Keratinocyte (primary cell): ENCODE measurements around the gene SDC3. TPM values are rescaled to one million over a fixed set of nuclear protein-coding genes. Genes with fewer than 3 reads are reported as not detected.

Experiments used
- DNase-seq: peaks from one replicate; pipeline ENCODE4 v3.0.0-alpha.2; 2011; ENCODE audit warnings: low read depth, missing footprints, low spot score
- FAIRE-seq: peaks from 2 replicates; lab custom pipeline; 2011; peaks lifted over from hg19 to GRCh38; lab: Jason Lieb, UNC
- H2AFZ ChIP-seq: 2 replicates; pipeline ENCODE4 v1.6.0; 2012; ENCODE audit warnings: low read length, control low read depth, inconsistent platforms; ENCODE audit not compliant: control insufficient read depth
- H3K27ac ChIP-seq: 2 replicates; pipeline ENCODE4 v1.5.1; 2011; ENCODE audit warnings: low read length; ENCODE audit not compliant: control insufficient read depth, insufficient read depth
- H3K27me3 ChIP-seq: 3 replicates; pipeline ENCODE4 v1.6.0; 2011; ENCODE audit warnings: low read length; ENCODE audit not compliant: control insufficient read depth, insufficient read depth; ENCODE audit errors: extremely low read depth
- H3K36me3 ChIP-seq, 2 experiments: 2 replicates in 1 of 2; 3 replicates in 1 of 2; pipeline ENCODE4 v1.5.1; 2011; ENCODE audit warnings: low read length in 2 of 2, mild to moderate bottlenecking in 1 of 2; ENCODE audit not compliant: control insufficient read depth in 2 of 2, insufficient read depth in 2 of 2; ENCODE audit errors: extremely low read depth in 1 of 2
- H3K4me1 ChIP-seq: 3 replicates; pipeline ENCODE4 v1.5.1; 2011; ENCODE audit warnings: low read length; ENCODE audit not compliant: control insufficient read depth, insufficient read depth; ENCODE audit errors: extremely low read depth
- H3K4me2 ChIP-seq: 3 replicates; pipeline ENCODE4 v1.6.0; 2011; ENCODE audit warnings: low read depth, low read length; ENCODE audit not compliant: control insufficient read depth, insufficient read depth; ENCODE audit errors: extremely low read depth
- H3K4me3 ChIP-seq, 3 experiments: fragments of 200-600 bp in 1 of 3; sonication (generic) in 1 of 3; 2 replicates in 2 of 3; 3 replicates in 1 of 3; pipeline ENCODE4 v1.5.1; 2011 to 2016; ENCODE audit warnings: low read length in 3 of 3, mild to moderate bottlenecking in 3 of 3, control low read depth in 2 of 3, inconsistent platforms in 1 of 3, low read depth in 1 of 3, mixed read lengths in 1 of 3, mixed run types in 1 of 3, moderate library complexity in 1 of 3; ENCODE audit not compliant: control insufficient read depth in 2 of 3, insufficient read depth in 2 of 3; ENCODE audit errors: extremely low read depth in 1 of 3
- H3K79me2 ChIP-seq: 2 replicates; pipeline ENCODE4 v1.6.0; 2012; ENCODE audit warnings: low read length; ENCODE audit not compliant: control insufficient read depth, insufficient read depth
- H3K9ac ChIP-seq: 3 replicates; pipeline ENCODE4 v1.6.0; 2011; ENCODE audit warnings: low read length; ENCODE audit not compliant: control insufficient read depth, insufficient read depth; ENCODE audit errors: extremely low read depth
- H3K9me1 ChIP-seq: 3 replicates; pipeline ENCODE4 v1.6.0; 2011; ENCODE audit warnings: low read length; ENCODE audit not compliant: control insufficient read depth, insufficient read depth; ENCODE audit errors: extremely low read depth
- H3K9me3 ChIP-seq: 2 replicates; pipeline ENCODE4 v1.5.1; 2012; ENCODE audit warnings: low read depth, low read length; ENCODE audit not compliant: control insufficient read depth
- H4K20me1 ChIP-seq: 3 replicates; pipeline ENCODE4 v1.6.0; 2011; ENCODE audit warnings: low read length; ENCODE audit not compliant: control insufficient read depth, insufficient read depth; ENCODE audit errors: extremely low read depth
- CTCF ChIP-seq, 3 experiments: IDR thresholded peaks in 1 of 3; conservative IDR thresholded peaks in 1 of 3; optimal IDR thresholded peaks in 1 of 3; 2 replicates in 2 of 3; 3 replicates in 1 of 3; pipeline versions ENCODE3 to v1.5.1; 2011; ENCODE audit warnings: low read length in 3 of 3, mild to moderate bottlenecking in 3 of 3, moderate library complexity in 2 of 3, control low read depth in 1 of 3, inconsistent platforms in 1 of 3; ENCODE audit not compliant: insufficient read depth in 2 of 3; ENCODE audit errors: extremely low read depth in 1 of 3
- EZH2 ChIP-seq: IDR thresholded peaks from one replicate; pipeline ENCODE4 v1.6.1; 2012; ENCODE audit warnings: inconsistent platforms, mild to moderate bottlenecking, low read length, moderate library complexity
- dilution Hi-C: fragments of 300-500 bp; cut with MboI; formaldehyde crosslinking; loops from one replicate; pipeline ENCODE4 v1.7.0; 2020; ENCODE audit warnings: low sequenced_read_pairs; ENCODE audit not compliant: extremely low pct_ligation_motif_present
- polyA plus RNA-seq, 5 experiments: library from polyadenylated mRNA; depleted of rRNA in 3 of 5; stranded (reverse) in 3 of 5; stranded (forward) in 1 of 5; unstranded in 1 of 5; fragments of >200 nt; gene quantifications; 1 replicate in 1 of 5; 2 replicates in 3 of 5; 3 replicates in 1 of 5; pipeline versions ENCODE4 v1.2.1 to v1.2.3, GENCODE V29; 2011 to 2012; ENCODE audit warnings: missing spikeins in 2 of 5, low read depth in 1 of 5, low replicate concordance in 1 of 5

Gene SDC3
- polyA plus RNA-seq, 1 donor (not counting 4 experiments of a cell fraction or from before 2014, with no cell fraction given) = 8.8 TPM

- FAIRE-seq (no peak), DNase-seq (no peak)
- H3K9me1 ChIP-seq = no peaks in the 10 kb centered on the region
- H3K4me3 ChIP-seq = no peak overlapping the region
- no peak overlapping the region for H2AFZ ChIP-seq
- no peak overlapping the region for H3K4me2 ChIP-seq
- dilution Hi-C loops = no loop called here
- peaks cover 62% of the 10 kb centered on the region for H3K27me3 ChIP-seq
- no peaks in the 10 kb centered on the region for H3K9me3 ChIP-seq
- no peak for TF ChIP-seq CTCF (optimal IDR thresholded peaks at IDR 0.05 in 1 of 3, IDR thresholded peaks at IDR 0.05 in 1 of 3, conservative IDR thresholded peaks at IDR 0.05 in 1 of 3; ENCODE audit: extremely low read depth in 1 of 3, insufficient read depth in 2 of 3, low read length in 3 of 3)
- no peak for TF ChIP-seq EZH2
- no peaks in the 10 kb centered on the region for H3K79me2 ChIP-seq
- H4K20me1 ChIP-seq = no peaks in the 10 kb centered on the region
- H3K4me1 ChIP-seq = no peaks in the 10 kb centered on the region
- H3K9ac ChIP-seq = no peak overlapping the region
- H3K36me3 ChIP-seq = no peaks in the 10 kb centered on the region
- no peak overlapping the region for H3K27ac ChIP-seq
Measured at GRCh38 chr1:30848130-30848529, 60.4 kb downstream of the SDC3 start.

- DNase-seq (no peak), FAIRE-seq (no peak)
- Histone ChIP-seq H3K36me3 (no peaks in the 10 kb centered on the region), H3K4me2 (no peak overlapping the region), H3K9me3 (no peaks in the 10 kb centered on the region), H3K4me1 (no peaks in the 10 kb centered on the region), H3K27ac (no peak overlapping the region), H4K20me1 (no peaks in the 10 kb centered on the region), H3K4me3 (no peak overlapping the region), H3K27me3 (peaks cover 62% of the 10 kb centered on the region), H3K9me1 (no peaks in the 10 kb centered on the region), H3K9ac (no peak overlapping the region), H3K79me2 (no peaks in the 10 kb centered on the region), H2AFZ (no peak overlapping the region)
- dilution Hi-C loops = no loop called here
- TF ChIP-seq EZH2 (no peak), CTCF (optimal IDR thresholded peaks at IDR 0.05 in 1 of 3, IDR thresholded peaks at IDR 0.05 in 1 of 3, conservative IDR thresholded peaks at IDR 0.05 in 1 of 3; ENCODE audit: extremely low read depth in 1 of 3, insufficient read depth in 2 of 3, low read length in 3 of 3) (no peak)
Measured at GRCh38 chr1:30847358-30847972, 61.1 kb downstream of the SDC3 start.
